HL-60 (cell line): ENCODE results near the gene PAX9.

Source experiments
- DNase-seq, 2 experiments: peaks; one replicate each; pipeline ENCODE4 v3.0.0-alpha.2; 2010 to 2020; ENCODE audit warnings: low read depth in 1 of 2, low spot score in 1 of 2
- H3K27ac ChIP-seq: fragments of 250-450 bp; sonication (Bioruptor Pico); replicated peaks from 2 replicates; pipeline ENCODE4 v1.5.1; 2020; ENCODE audit warnings: mild to moderate bottlenecking, moderate library complexity
- H3K27me3 ChIP-seq: fragments of 250-450 bp; sonication (Bioruptor Pico); 2 replicates; pipeline ENCODE4 v1.5.1; 2021; ENCODE audit warnings: mild to moderate bottlenecking, moderate library complexity; ENCODE audit not compliant: insufficient read depth, poor library complexity, severe bottlenecking
- H3K4me3 ChIP-seq: replicated peaks from 2 replicates; pipeline ENCODE4 v1.5.1; 2011; ENCODE audit warnings: mild to moderate bottlenecking, control low read depth, low read length; ENCODE audit not compliant: insufficient read depth
- GABPA ChIP-seq: IDR thresholded peaks from 2 replicates; pipeline ENCODE4 v1.6.1; 2012; ENCODE audit warnings: low read depth
- POLR2AphosphoS5 ChIP-seq: IDR thresholded peaks from 2 replicates; pipeline ENCODE4 v1.6.1; 2012; ENCODE audit warnings: low read depth
- SPI1 ChIP-seq: IDR thresholded peaks from 2 replicates; pipeline ENCODE4 v1.6.1; 2012; ENCODE audit warnings: low read depth, mild to moderate bottlenecking, borderline replicate concordance
- TF ChIP-seq, protein P1 (sequence below): IDR thresholded peaks from 2 replicates; pipeline ENCODE4 v1.6.1; 2012; ENCODE audit warnings: low read depth; ENCODE audit not compliant: insufficient replicate concordance
- TF ChIP-seq, protein P2 (sequence below): IDR thresholded peaks from one replicate; pipeline ENCODE4 v1.5.1; 2011; ENCODE audit warnings: low read length, control low read depth, inconsistent platforms; ENCODE audit not compliant: insufficient read depth

The PAX9 gene

DNA sequence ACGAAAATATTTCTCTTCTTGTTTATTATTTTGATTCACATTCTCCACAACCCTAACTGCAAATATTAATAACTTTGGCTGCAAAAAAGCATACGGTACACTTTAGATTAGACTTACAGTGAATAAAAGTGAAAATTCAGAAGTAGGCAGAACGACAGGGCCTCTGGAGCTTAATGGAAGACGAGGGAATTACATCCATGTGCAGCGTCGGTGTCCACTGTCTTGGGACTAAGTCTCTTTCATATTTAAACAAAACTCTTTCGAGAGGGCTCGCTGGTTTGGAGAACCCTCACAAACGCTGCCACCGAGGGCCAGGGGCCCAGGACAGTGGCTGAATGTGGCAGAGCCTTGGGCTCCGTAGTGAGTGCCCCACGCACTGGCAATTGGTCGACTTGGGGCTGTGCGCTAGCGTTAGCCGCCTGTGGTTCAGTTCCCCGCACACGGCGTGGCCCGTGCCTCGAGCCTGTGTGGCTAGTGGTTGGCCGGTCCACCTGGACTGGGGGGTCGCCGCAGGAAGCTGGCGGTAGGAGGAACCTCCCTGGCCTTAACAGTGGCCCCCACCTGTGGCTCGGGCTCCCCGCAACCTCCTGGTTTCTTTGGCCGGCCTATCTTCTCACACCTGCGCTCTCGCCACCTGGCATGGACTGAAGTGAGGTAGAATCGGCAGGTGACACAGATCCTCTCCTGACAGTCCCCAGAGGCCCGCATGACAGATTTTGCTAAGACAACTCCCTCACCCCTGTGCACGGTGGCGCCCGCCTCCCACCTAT is 739 bp upstream of the PAX9 start:
- H3K27ac ChIP-seq: no peak overlapping the region
- no peak for DNase-seq
- H3K4me3 ChIP-seq: no peak overlapping the region
- H3K27me3 ChIP-seq: peaks cover 93% of the 10 kb centered on the region
- TF ChIP-seq, protein P1, sequence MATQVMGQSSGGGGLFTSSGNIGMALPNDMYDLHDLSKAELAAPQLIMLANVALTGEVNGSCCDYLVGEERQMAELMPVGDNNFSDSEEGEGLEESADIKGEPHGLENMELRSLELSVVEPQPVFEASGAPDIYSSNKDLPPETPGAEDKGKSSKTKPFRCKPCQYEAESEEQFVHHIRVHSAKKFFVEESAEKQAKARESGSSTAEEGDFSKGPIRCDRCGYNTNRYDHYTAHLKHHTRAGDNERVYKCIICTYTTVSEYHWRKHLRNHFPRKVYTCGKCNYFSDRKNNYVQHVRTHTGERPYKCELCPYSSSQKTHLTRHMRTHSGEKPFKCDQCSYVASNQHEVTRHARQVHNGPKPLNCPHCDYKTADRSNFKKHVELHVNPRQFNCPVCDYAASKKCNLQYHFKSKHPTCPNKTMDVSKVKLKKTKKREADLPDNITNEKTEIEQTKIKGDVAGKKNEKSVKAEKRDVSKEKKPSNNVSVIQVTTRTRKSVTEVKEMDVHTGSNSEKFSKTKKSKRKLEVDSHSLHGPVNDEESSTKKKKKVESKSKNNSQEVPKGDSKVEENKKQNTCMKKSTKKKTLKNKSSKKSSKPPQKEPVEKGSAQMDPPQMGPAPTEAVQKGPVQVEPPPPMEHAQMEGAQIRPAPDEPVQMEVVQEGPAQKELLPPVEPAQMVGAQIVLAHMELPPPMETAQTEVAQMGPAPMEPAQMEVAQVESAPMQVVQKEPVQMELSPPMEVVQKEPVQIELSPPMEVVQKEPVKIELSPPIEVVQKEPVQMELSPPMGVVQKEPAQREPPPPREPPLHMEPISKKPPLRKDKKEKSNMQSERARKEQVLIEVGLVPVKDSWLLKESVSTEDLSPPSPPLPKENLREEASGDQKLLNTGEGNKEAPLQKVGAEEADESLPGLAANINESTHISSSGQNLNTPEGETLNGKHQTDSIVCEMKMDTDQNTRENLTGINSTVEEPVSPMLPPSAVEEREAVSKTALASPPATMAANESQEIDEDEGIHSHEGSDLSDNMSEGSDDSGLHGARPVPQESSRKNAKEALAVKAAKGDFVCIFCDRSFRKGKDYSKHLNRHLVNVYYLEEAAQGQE: no peak
- TF ChIP-seq SPI1 (no peak), POLR2AphosphoS5 (no peak), GABPA (no peak)
- TF ChIP-seq, protein P2, sequence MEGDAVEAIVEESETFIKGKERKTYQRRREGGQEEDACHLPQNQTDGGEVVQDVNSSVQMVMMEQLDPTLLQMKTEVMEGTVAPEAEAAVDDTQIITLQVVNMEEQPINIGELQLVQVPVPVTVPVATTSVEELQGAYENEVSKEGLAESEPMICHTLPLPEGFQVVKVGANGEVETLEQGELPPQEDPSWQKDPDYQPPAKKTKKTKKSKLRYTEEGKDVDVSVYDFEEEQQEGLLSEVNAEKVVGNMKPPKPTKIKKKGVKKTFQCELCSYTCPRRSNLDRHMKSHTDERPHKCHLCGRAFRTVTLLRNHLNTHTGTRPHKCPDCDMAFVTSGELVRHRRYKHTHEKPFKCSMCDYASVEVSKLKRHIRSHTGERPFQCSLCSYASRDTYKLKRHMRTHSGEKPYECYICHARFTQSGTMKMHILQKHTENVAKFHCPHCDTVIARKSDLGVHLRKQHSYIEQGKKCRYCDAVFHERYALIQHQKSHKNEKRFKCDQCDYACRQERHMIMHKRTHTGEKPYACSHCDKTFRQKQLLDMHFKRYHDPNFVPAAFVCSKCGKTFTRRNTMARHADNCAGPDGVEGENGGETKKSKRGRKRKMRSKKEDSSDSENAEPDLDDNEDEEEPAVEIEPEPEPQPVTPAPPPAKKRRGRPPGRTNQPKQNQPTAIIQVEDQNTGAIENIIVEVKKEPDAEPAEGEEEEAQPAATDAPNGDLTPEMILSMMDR: no peak

DNA sequence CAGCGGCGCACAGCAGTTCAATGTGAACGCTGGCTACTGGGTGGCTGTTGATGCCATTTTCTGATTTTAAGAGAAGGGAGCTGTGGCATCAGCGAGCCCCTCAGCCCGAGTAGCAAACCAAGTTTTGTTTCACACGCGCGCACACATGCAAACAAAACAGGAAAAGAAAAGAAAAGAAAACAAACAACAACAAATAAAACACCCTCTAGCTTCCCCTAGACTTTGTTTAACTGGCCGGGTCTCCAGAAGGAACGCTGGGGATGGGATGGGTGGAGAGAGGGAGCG is 540 bp downstream of the PAX9 start:
- H3K27me3 ChIP-seq: peaks cover 92% of the 10 kb centered on the region
- H3K4me3 ChIP-seq: no peak overlapping the region
- TF ChIP-seq, protein P1: no peak
- TF ChIP-seq GABPA (no peak), SPI1 (no peak), POLR2AphosphoS5 (no peak)
- TF ChIP-seq, protein P2: no peak
- H3K27ac ChIP-seq: no peak overlapping the region
- DNase-seq: no peak

DNA sequence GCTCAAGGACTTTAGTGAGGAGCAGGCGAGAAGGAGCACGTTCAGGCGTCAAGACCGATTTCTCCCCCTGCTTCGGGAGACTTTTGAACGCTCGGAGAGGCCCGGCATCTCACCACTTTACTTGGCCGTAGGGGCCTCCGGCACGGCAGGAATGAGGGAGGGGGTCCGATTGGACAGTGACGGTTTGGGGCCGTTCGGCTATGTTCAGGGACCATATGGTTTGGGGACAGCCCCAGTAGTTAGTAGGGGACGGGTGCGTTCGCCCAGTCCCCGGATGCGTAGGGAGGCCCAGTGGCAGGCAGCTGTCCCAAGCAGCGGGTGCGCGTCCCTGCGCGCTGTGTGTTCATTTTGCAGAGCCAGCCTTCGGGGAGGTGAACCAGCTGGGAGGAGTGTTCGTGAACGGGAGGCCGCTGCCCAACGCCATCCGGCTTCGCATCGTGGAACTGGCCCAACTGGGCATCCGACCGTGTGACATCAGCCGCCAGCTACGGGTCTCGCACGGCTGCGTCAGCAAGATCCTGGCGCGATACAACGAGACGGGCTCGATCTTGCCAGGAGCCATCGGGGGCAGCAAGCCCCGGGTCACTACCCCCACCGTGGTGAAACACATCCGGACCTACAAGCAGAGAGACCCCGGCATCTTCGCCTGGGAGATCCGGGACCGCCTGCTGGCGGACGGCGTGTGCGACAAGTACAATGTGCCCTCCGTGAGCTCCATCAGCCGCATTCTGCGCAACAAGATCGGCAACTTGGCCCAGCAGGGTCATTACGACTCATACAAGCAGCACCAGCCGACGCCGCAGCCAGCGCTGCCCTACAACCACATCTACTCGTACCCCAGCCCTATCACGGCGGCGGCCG is 1.1 kb downstream of the PAX9 start:
- peaks cover 88% of the 10 kb centered on the region for H3K27me3 ChIP-seq
- TF ChIP-seq POLR2AphosphoS5 (no peak), SPI1 (no peak), GABPA (no peak)
- TF ChIP-seq, protein P2: no peak
- TF ChIP-seq, protein P1: no peak
- no peak overlapping the region for H3K4me3 ChIP-seq
- no peak overlapping the region for H3K27ac ChIP-seq
- no peak for DNase-seq
